Heart left ventricle (tissue), 16 donors: Measurements from ENCODE around the gene EEF1AKMT2. TPM values are rescaled to one million over a fixed set of nuclear protein-coding genes. Genes with fewer than 3 reads are reported as not detected.

Source experiments
- ATAC-seq, 4 donors: fragments of 200-7000 bp; cut with Tn5 transposase; one replicate each; pipeline ENCODE4 v1.9.1; 2020 to 2022; ENCODE audit warnings: moderate library complexity in 4 of 4, mild to moderate bottlenecking in 3 of 4, moderate number of reproducible peaks in 1 of 4
- DNase-seq, 5 donors: peaks; one replicate each; pipeline ENCODE4 v3.0.0-alpha.2; 2020
- H3K27ac ChIP-seq, 12 donors: fragments of 200-600 bp; sonication (generic) in 4 of 12; one replicate each; pipeline versions ENCODE4 v1.5.0 to v1.8.0; 2016 to 2022; ENCODE audit warnings: mild to moderate bottlenecking in 2 of 12
- H3K27me3 ChIP-seq, 9 donors: fragments of 200-600 bp; sonication (generic) in 2 of 9; one replicate each; pipeline versions ENCODE4 v1.5.1 to v1.8.0; 2016 to 2022; ENCODE audit warnings: mild to moderate bottlenecking in 3 of 9
- H3K36me3 ChIP-seq, 9 donors: fragments of 200-600 bp; sonication (generic) in 2 of 9; one replicate each; pipeline versions ENCODE4 v1.5.0 to v1.8.0; 2018 to 2022; ENCODE audit warnings: mild to moderate bottlenecking in 2 of 9
- H3K4me1 ChIP-seq, 12 donors: fragments of 200-600 bp; sonication (generic) in 4 of 12; one replicate each; pipeline versions ENCODE4 v1.5.0 to v1.8.0; 2016 to 2022; ENCODE audit warnings: mild to moderate bottlenecking in 3 of 12
- H3K4me3 ChIP-seq, 12 donors: fragments of 200-600 bp; sonication (generic) in 4 of 12; one replicate each; pipeline versions ENCODE4 v1.5.0 to v1.8.0; 2017 to 2022; ENCODE audit warnings: mild to moderate bottlenecking in 9 of 12, moderate library complexity in 4 of 12
- H3K9me3 ChIP-seq, 12 donors: fragments of 200-600 bp; sonication (generic) in 4 of 12; one replicate each; pipeline versions ENCODE4 v1.5.0 to v1.8.0; 2016 to 2022; ENCODE audit warnings: mild to moderate bottlenecking in 1 of 12
- POLR2A ChIP-seq, 2 donors: fragments of 450-650 bp; IDR thresholded peaks; one replicate each; pipeline ENCODE4 v1.6.1; 2017; ENCODE audit warnings: antibody characterized with exemption in 2 of 2, mild to moderate bottlenecking in 2 of 2, moderate library complexity in 2 of 2
- WGBS, 4 donors: extraction: QIAGEN DNeasy Blood & Tissue Kit in 2 of 4; methylation state at CpG; one replicate each; pipeline versions ENCODE4 v1.1.5 to v1.1.7; 2013 to 2018; 5-methylcytosine and 5-hydroxymethylcytosine counted together
- intact Hi-C, 10 donors: fragments of 100-400 bp; cut with DNase I; formaldehyde crosslinking; loops; one replicate each; pipeline versions ENCODE4 v1.11.1 to v1.14.2; 2022
- polyA plus RNA-seq, 2 donors: library from polyadenylated mRNA; stranded (reverse); fragments of 200-250 nt; gene quantifications; one replicate each; pipeline ENCODE4 v1.2.3, GENCODE V29; 2013
- total RNA-seq, 9 donors: library from RNA; depleted of rRNA in 2 of 9; stranded (reverse); fragments of >200 nt in 2 of 9; fragmentation: NEBNext Ultra II Directional in 3 of 9; extraction: Animal tissue kit (Norgen Biotek cat#: 25700) in 3 of 9; gene quantifications; one replicate each; pipeline versions ENCODE4 v1.1.0 to v1.2.4, GENCODE V29; 2016 to 2023
- TF ChIP-seq, protein P1 (sequence below), 12 donors: fragments of 200-600 bp; sonication (generic) in 4 of 12; IDR thresholded peaks; one replicate each; pipeline versions ENCODE4 v1.5.0 to v1.8.0; 2018 to 2022; ENCODE audit warnings: antibody characterized with exemption in 12 of 12, mild to moderate bottlenecking in 5 of 12
- donor health status: ischemic (EF 13 %, LVEDD 7.1; RV severe dilation, severe dysfunction).
- donor health status: healthy with polysubstance abuse.
- donor health status: DM: no; HTN: yes; CAD: no.
- donor health status: DM: no; HTN: no; CAD: no.
- donor health status: ischemic (EF 25% LVEDD 6.9; RV normal size, moderate dysfunction).
- donor health status: ischemic (EF 25% LVEDD 5.7; RV mildly dilated, moderate dysfunction).
- donor health status: healthy.
- donor health status: DM: yes; HTN: yes; CAD: no.
- donor health status: ischemic (EF 35%, LVEDD 5.7; RV mildly dilated, moderate dysfunction).
- donor health status: nonischemic (EF 11% LVEDD 7.7; RV severe dilation, severe dysfunction).
- donor health status: DM: yes; HTN: yes; CAD: no.
- donor health status: PGD.
- donor health status: ischemic (EF 29% LVEDD 5.4; RV normal size, mild dysfunction).
- donor health status: nonischemic (EF 23%, LVEDD 6.1; RV moderate dilation, normal function).

Gene EEF1AKMT2
- total and polyA plus RNA-seq, 11 donors = 3.6 to 14.8 (median 10.9) TPM

GRCh38 chr10:124754227-124754626, 37.5 kb downstream of the EEF1AKMT2 start:
- peaks cover 0 to 36% (median 18%) of the 10 kb centered on the region in 12 donors for H3K4me1 ChIP-seq
- H3K27ac ChIP-seq = no peak overlapping the region
- no peak for DNase-seq
- no peaks in the 10 kb centered on the region for H3K9me3 ChIP-seq
- TF ChIP-seq, protein P1, sequence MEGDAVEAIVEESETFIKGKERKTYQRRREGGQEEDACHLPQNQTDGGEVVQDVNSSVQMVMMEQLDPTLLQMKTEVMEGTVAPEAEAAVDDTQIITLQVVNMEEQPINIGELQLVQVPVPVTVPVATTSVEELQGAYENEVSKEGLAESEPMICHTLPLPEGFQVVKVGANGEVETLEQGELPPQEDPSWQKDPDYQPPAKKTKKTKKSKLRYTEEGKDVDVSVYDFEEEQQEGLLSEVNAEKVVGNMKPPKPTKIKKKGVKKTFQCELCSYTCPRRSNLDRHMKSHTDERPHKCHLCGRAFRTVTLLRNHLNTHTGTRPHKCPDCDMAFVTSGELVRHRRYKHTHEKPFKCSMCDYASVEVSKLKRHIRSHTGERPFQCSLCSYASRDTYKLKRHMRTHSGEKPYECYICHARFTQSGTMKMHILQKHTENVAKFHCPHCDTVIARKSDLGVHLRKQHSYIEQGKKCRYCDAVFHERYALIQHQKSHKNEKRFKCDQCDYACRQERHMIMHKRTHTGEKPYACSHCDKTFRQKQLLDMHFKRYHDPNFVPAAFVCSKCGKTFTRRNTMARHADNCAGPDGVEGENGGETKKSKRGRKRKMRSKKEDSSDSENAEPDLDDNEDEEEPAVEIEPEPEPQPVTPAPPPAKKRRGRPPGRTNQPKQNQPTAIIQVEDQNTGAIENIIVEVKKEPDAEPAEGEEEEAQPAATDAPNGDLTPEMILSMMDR (IDR thresholded peaks at IDR 0.05) = no peak
- TF ChIP-seq POLR2A (IDR thresholded peaks at IDR 0.05) = no peak
- intact Hi-C loops = loop anchor here in 1 of 10 donors (10.0 kb wide), 1 partner anchor 71 kb away; no protein-coding TSS in a partner anchor
- ATAC-seq = no peak
- no peak overlapping the region for H3K4me3 ChIP-seq
- WGBS, 4 donors = 89 to 95% (median 94%) methylated on average over 5 of the region's 5 CpGs
- no peaks in the 10 kb centered on the region for H3K27me3 ChIP-seq
- peaks cover 0 to 39% (median 16%) of the 10 kb centered on the region in 9 donors for H3K36me3 ChIP-seq

- TF ChIP-seq POLR2A (IDR thresholded peaks at IDR 0.05) = no peak
- TF ChIP-seq, protein P1 (IDR thresholded peaks at IDR 0.05) = no peak
- H3K4me3 ChIP-seq = no peak overlapping the region
- peaks cover 3 to 25% (median 9%) of the 10 kb centered on the region in 12 donors for H3K4me1 ChIP-seq
- peaks cover 0 to 36% (median 13%) of the 10 kb centered on the region in 9 donors for H3K36me3 ChIP-seq
- H3K27me3 ChIP-seq = no peaks in the 10 kb centered on the region
- peak overlapping the region in 1 of 12 donors; percentile 59 for H3K27ac ChIP-seq
- intact Hi-C loops = loop anchor here in 3 of 10 donors (2.0 to 5.0 kb wide), 2 partner anchors 210 to 217 kb away; no protein-coding TSS in a partner anchor
- no peaks in the 10 kb centered on the region for H3K9me3 ChIP-seq
- no peak for DNase-seq
- ATAC-seq = no peak
- 74 to 86% (median 81%) methylated on average over 4 of the region's 4 CpGs for WGBS, 4 donors
These were observed 42.6 kb downstream of the EEF1AKMT2 start for GRCh38 chr10:124748953-124749645.

DNA sequence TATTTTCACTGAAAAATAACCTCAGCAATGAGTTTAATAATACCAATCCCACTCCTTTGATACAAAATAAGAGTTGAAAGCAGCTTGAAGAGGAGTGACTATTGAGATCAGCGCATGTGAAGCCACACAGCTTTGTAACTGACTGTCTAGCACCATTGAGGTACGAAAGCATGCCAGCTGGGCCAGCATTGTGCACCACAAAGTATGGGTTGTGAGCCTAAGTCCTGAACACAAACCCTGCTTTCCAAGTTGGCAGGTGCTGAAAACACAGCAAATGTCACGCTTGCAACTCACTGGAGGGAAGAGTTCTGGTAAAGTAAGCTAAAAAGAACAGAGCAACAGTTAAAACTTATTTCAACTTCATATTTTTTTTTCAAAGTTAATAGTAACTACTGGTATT, 43.5 kb downstream of the EEF1AKMT2 start:
- ATAC-seq (no peak), DNase-seq (no peak)
- H3K27ac ChIP-seq = no peak overlapping the region
- no peak overlapping the region for H3K4me3 ChIP-seq
- no peak for TF ChIP-seq POLR2A (IDR thresholded peaks at IDR 0.05)
- TF ChIP-seq, protein P1 (IDR thresholded peaks at IDR 0.05) = no peak
- H3K4me1 ChIP-seq = peaks cover 3 to 25% (median 9%) of the 10 kb centered on the region in 12 donors
- no peaks in the 10 kb centered on the region for H3K9me3 ChIP-seq
- H3K27me3 ChIP-seq = no peaks in the 10 kb centered on the region
- 87 to 93% (median 90%) methylated on average over 3 of the region's 3 CpGs for WGBS, 4 donors
- H3K36me3 ChIP-seq = peaks cover 0 to 30% (median 8%) of the 10 kb centered on the region in 9 donors
- intact Hi-C loops = loop anchor here in 3 of 10 donors (2.0 to 5.0 kb wide), 2 partner anchors 209 to 216 kb away; no protein-coding TSS in a partner anchor

GRCh38 chr10:124747745-124748144, 43.9 kb downstream of the EEF1AKMT2 start:
- H3K27me3 ChIP-seq = no peaks in the 10 kb centered on the region
- H3K4me3 ChIP-seq = no peak overlapping the region
- no peaks in the 10 kb centered on the region for H3K9me3 ChIP-seq
- no peak overlapping the region for H3K27ac ChIP-seq
- no peak for ATAC-seq
- no peak for DNase-seq
- intact Hi-C loops = loop anchor here in 6 of 10 donors (2.0 to 5.0 kb wide), 3 partner anchors 209 to 217 kb away; no protein-coding TSS in a partner anchor
- TF ChIP-seq, protein P1 (IDR thresholded peaks at IDR 0.05) = no peak
- no peak for TF ChIP-seq POLR2A (IDR thresholded peaks at IDR 0.05)
- WGBS, 4 donors = 85 to 99% (median 93%) methylated on average over 1 of the region's 1 CpG
- H3K36me3 ChIP-seq = peaks cover 0 to 30% (median 8%) of the 10 kb centered on the region in 9 donors
- H3K4me1 ChIP-seq = peaks cover 3 to 26% (median 10%) of the 10 kb centered on the region in 12 donors
